IMR-90 (cell line): ENCODE results near the gene CD300H. TPM values are rescaled to one million over a fixed set of nuclear protein-coding genes. Genes with fewer than 3 reads are reported as not detected.

Source experiments
- ATAC-seq: fragments of 200-7000 bp; cut with Tn5 transposase; 2 replicates; pipeline ENCODE4 v1.9.1; 2020; ENCODE audit warnings: low read depth, mild to moderate bottlenecking, moderate library complexity
- BruUV-seq: library from RNA; stranded (reverse); fragments of 400-500 nt; replicated peaks from 2 replicates; lab custom pipeline; 2021; lab: Mats Ljungman, UMichigan
- CTCF ChIA-PET: fragments of 300-600 bp; formaldehyde crosslinking; extraction: SDS; loops from one replicate; lab custom pipeline; 2021; ENCODE audit warnings: antibody characterized with exemption; lab: Yijun Ruan, JAX
- POLR2A ChIA-PET: fragments of 300-600 bp; sonication (Branson Sonifier 250); formaldehyde crosslinking; loops from one replicate; lab custom pipeline; 2022; ENCODE audit warnings: antibody characterized with exemption; ENCODE audit not compliant: unreplicated experiment; lab: Charles Lee
- DNase-seq: peaks from one replicate; pipeline ENCODE4 v3.0.0; 2013
- H2AFZ ChIP-seq: replicated peaks from 2 replicates; pipeline ENCODE3; 2013; ENCODE audit warnings: low read length, mild to moderate bottlenecking; ENCODE audit not compliant: poor library complexity
- H2AK5ac ChIP-seq: 2 replicates; pipeline ENCODE4 v1.6.1; 2013; ENCODE audit warnings: low read depth, low read length, inconsistent platforms
- H2AK9ac ChIP-seq: replicated peaks from 2 replicates; pipeline ENCODE3; 2013; ENCODE audit warnings: mild to moderate bottlenecking, low read depth, low read length, moderate library complexity; ENCODE audit not compliant: poor library complexity
- H2BK120ac ChIP-seq: 2 replicates; pipeline ENCODE4 v1.6.1; 2013; ENCODE audit warnings: low read depth, low read length, inconsistent platforms
- H2BK15ac ChIP-seq: 3 replicates; pipeline ENCODE4 v1.6.1; 2013; ENCODE audit warnings: low read depth, low read length, inconsistent platforms
- H2BK20ac ChIP-seq: 2 replicates; pipeline ENCODE4 v1.6.1; 2013; ENCODE audit warnings: low read depth, mild to moderate bottlenecking, inconsistent platforms, low read length, moderate library complexity
- H2BK5ac ChIP-seq: 2 replicates; pipeline ENCODE4 v1.6.1; 2013; ENCODE audit warnings: mild to moderate bottlenecking, low read depth, low read length, inconsistent platforms; ENCODE audit not compliant: poor library complexity, severe bottlenecking
- H3K14ac ChIP-seq: replicated peaks from 2 replicates; pipeline ENCODE4 v1.6.1; 2013; ENCODE audit warnings: low read depth, low read length, inconsistent platforms
- H3K18ac ChIP-seq: 2 replicates; pipeline ENCODE4 v1.6.1; 2013; ENCODE audit warnings: low read depth, low read length, control low read depth
- H3K23ac ChIP-seq: 2 replicates; pipeline ENCODE4 v1.6.1; 2013; ENCODE audit warnings: low read depth, low read length, inconsistent platforms
- H3K27ac ChIP-seq: 2 replicates; pipeline ENCODE4 v1.5.1; 2013; ENCODE audit warnings: mild to moderate bottlenecking, control low read depth, low read length; ENCODE audit not compliant: insufficient read depth
- H3K27me3 ChIP-seq: 2 replicates; pipeline ENCODE4 v1.6.1; 2013; ENCODE audit warnings: low read length; ENCODE audit not compliant: control insufficient read depth, insufficient read depth
- H3K36me3 ChIP-seq: 2 replicates; pipeline ENCODE4 v1.6.1; 2013; ENCODE audit warnings: low read length, mixed read lengths; ENCODE audit not compliant: control insufficient read depth, insufficient read depth
- H3K4ac ChIP-seq: 2 replicates; pipeline ENCODE4 v1.6.1; 2013; ENCODE audit warnings: low read depth, low read length, inconsistent platforms
- H3K4me1 ChIP-seq: 2 replicates; pipeline ENCODE4 v1.6.1; 2013; ENCODE audit warnings: low read length, mixed read lengths; ENCODE audit not compliant: control insufficient read depth, insufficient read depth
- H3K4me2 ChIP-seq: 2 replicates; pipeline ENCODE4 v1.6.1; 2013; ENCODE audit warnings: low read depth, mild to moderate bottlenecking, control low read depth, low read length, moderate library complexity
- H3K4me3 ChIP-seq: 2 replicates; pipeline ENCODE4 v1.5.1; 2013; ENCODE audit warnings: low read depth, mild to moderate bottlenecking, control low read depth, low read length, moderate library complexity; ENCODE audit not compliant: insufficient read depth
- H3K56ac ChIP-seq: 2 replicates; pipeline ENCODE4 v1.6.1; 2013; ENCODE audit warnings: low read length, inconsistent platforms; ENCODE audit not compliant: insufficient read depth; ENCODE audit errors: extremely low read depth
- H3K79me1 ChIP-seq, 2 experiments: 2 replicates each; pipeline ENCODE4 v1.6.1; 2013; ENCODE audit warnings: low read length in 2 of 2, inconsistent platforms in 1 of 2, low read depth in 1 of 2
- H3K9ac ChIP-seq: 2 replicates; pipeline ENCODE4 v1.6.1; 2013; ENCODE audit warnings: low read depth, low read length, control low read depth
- H3K9me1 ChIP-seq: 2 replicates; pipeline ENCODE4 v1.6.1; 2013; ENCODE audit warnings: low read length, inconsistent platforms; ENCODE audit not compliant: insufficient read depth
- H3K9me3 ChIP-seq: 2 replicates; pipeline ENCODE4 v1.6.1; 2013; ENCODE audit warnings: low read length; ENCODE audit not compliant: control insufficient read depth, insufficient read depth
- H4K20me1 ChIP-seq: 2 replicates; pipeline ENCODE4 v1.6.1; 2013; ENCODE audit warnings: low read length, inconsistent platforms; ENCODE audit not compliant: insufficient read depth
- H4K5ac ChIP-seq: 2 replicates; pipeline ENCODE4 v1.6.1; 2013; ENCODE audit warnings: mild to moderate bottlenecking, low read depth, low read length, control low read depth
- H4K8ac ChIP-seq, 2 experiments: 2 replicates each; pipeline ENCODE4 v1.6.1; 2013; ENCODE audit warnings: low read depth in 2 of 2, low read length in 2 of 2, control low read depth in 1 of 2, inconsistent platforms in 1 of 2
- H4K91ac ChIP-seq: 2 replicates; pipeline ENCODE4 v1.6.1; 2013; ENCODE audit warnings: low read depth, low read length, inconsistent platforms; ENCODE audit not compliant: insufficient read depth
- FOS ChIP-seq: fragments of 150-350 bp; IDR thresholded peaks from 2 replicates; pipeline ENCODE4 v1.6.1; 2016; ENCODE audit warnings: low read depth, low read length
- RCOR1 ChIP-seq: IDR thresholded peaks from 2 replicates; pipeline ENCODE4 v1.6.1; 2012; ENCODE audit warnings: mild to moderate bottlenecking, low read length, improper control_type of control experiment; ENCODE audit not compliant: insufficient replicate concordance
- WGBS, 2 experiments: methylation state at CpG; one replicate each; pipeline versions ENCODE4 v1.1.5 to v1.1.7; 2013; ENCODE audit warnings: missing lambda C conversion rate in 2 of 2; ENCODE audit not compliant: insufficient read length in 1 of 2; ENCODE audit errors: extremely low coverage in 2 of 2; 5-methylcytosine and 5-hydroxymethylcytosine counted together
- dilution Hi-C: fragments of 300-500 bp; cut with HindIII; formaldehyde crosslinking; loops from one replicate; pipeline ENCODE4 v1.14.3; 2018; ENCODE audit warnings: low sequenced_read_pairs; ENCODE audit not compliant: unreplicated experiment
- in situ Hi-C: fragments of 300-500 bp; cut with MboI; formaldehyde crosslinking; loops from 3 replicates; pipeline ENCODE4 v1.14.3; 2019; ENCODE audit warnings: low sequenced_read_pairs, inconsistent platforms, mixed read lengths
- intact Hi-C: fragments of 100-400 bp; cut with micrococcal nuclease; formaldehyde crosslinking; loops from 2 replicates; pipeline ENCODE4 v1.10.0; 2022
- polyA plus RNA-seq, 3 experiments: library from polyadenylated mRNA; depleted of rRNA; stranded (reverse); fragments of >200 nt; gene quantifications; 2 replicates each; pipeline ENCODE4 v1.2.3, GENCODE V29; 2012; ENCODE audit warnings: low replicate concordance in 1 of 3
- total RNA-seq: library from RNA; depleted of rRNA; stranded (reverse); fragments of >200 nt; gene quantifications from 2 replicates; pipeline ENCODE4 v1.2.3, GENCODE V29; 2012

The CD300H gene
- total and polyA plus RNA-seq, 2 of the 4 experiments (the other 2 are of a cell fraction): not detected

DNA sequence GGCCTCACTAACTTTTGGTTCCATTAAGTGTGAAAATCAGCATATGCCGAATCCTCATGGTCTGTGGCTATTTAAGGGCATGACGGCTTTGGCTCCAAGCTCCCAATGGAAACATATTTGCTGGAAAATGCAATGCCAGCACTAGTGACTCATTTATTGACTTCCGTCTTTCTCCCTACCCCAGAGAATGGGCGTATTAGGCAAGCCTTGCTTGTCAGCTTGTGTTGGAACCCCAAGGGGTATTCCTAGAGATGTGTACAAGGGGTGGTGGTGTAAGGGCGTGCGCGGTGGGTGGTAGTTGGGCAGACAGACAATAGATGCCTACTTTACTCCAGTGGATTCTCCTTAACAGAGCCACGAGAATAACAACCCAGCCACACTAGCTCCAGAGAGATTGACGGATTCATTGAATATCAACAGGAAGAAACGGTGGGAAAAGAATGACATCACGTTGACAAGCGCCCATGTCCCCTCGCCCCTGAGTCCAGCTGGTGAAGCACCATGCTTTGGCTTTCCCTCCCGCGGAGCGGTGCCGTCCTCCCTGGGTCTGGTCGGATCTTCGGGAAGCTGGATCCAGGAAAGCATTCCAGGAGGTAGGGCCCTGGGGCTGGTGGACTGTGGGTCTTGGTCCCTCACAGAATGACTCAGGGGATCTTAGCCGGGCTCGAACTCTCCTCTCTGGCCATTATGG lies 46.4 kb downstream of the CD300H start:
- dilution Hi-C loops (no loop called here), intact Hi-C loops (no loop called here), in situ Hi-C loops (no loop called here)
- H3K36me3 ChIP-seq: no peaks in the 10 kb centered on the region
- no peak overlapping the region for H2AK5ac ChIP-seq
- ChIA-PET POLR2A (no interaction called here), CTCF (no interaction called here)
- H3K4ac ChIP-seq: no peak overlapping the region
- H3K4me1 ChIP-seq: no peaks in the 10 kb centered on the region
- no peak overlapping the region for H3K4me3 ChIP-seq
- H3K27ac ChIP-seq: no peak overlapping the region
- H4K20me1 ChIP-seq: no peaks in the 10 kb centered on the region
- TF ChIP-seq FOS (no peak), RCOR1 (no peak)
- no peak overlapping the region for H3K14ac ChIP-seq
- no peak overlapping the region for H2AK9ac ChIP-seq
- ATAC-seq: no peak
- no peak overlapping the region for H2BK15ac ChIP-seq
- no peak overlapping the region for H3K23ac ChIP-seq
- H3K9me3 ChIP-seq: peaks cover 38% of the 10 kb centered on the region
- H2BK120ac ChIP-seq: no peak overlapping the region
- 49% methylated on average over 6 of the region's 21 CpGs; no CpG with 5 or more reads in 1 of the 2 experiments for WGBS, 2 experiments
- H2AFZ ChIP-seq: no peak overlapping the region
- no peak overlapping the region for H3K9ac ChIP-seq
- H3K56ac ChIP-seq: no peak overlapping the region
- H3K4me2 ChIP-seq: no peak overlapping the region
- no peak overlapping the region for H4K8ac ChIP-seq
- no peaks in the 10 kb centered on the region for H3K79me1 ChIP-seq
- DNase-seq: no peak
- no peak overlapping the region for H2BK5ac ChIP-seq
- no peak overlapping the region for H4K5ac ChIP-seq
- H3K27me3 ChIP-seq: no peaks in the 10 kb centered on the region
- no TSS peak for BruUV-seq
- no peak overlapping the region for H4K91ac ChIP-seq
- H3K9me1 ChIP-seq: no peaks in the 10 kb centered on the region
- no peak overlapping the region for H2BK20ac ChIP-seq
- H3K18ac ChIP-seq: no peak overlapping the region
